ENCODE data around the gene PSMB1.
"Not testable (repeated sequence)": the region's sequence is repeated elsewhere in the genome, so short reads cannot be mapped to it uniquely, and the experiment has no call there.

PSMB1 gene

GRCh38 chr6:170502733-170503413 lies 50.2 kb downstream of the PSMB1 start:
- DNase-seq (ENCODE audit: low spot score), result not testable (repeated sequence)

DNA sequence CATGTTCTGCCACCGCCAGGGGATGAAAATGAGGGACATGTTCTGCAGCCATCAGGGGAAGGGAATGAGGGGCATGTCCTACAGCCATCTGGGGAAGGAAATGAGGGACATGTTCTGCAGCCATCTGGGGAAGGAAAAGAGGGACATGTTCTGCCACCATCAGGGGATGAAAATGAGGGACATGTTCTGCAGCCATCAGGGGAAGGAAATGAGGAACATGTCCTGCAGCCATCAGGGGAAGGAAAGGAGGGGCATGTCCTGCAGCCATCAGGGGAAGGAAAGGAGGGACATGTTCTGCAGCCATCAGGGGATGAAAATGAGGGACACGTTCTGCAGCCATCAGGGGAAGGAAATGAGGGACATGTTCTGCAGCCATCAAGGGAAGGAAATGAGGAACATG lies 50.8 kb downstream of the PSMB1 start:
- DNase-seq (ENCODE audit: low spot score), result not testable (repeated sequence)

GRCh38 chr6:170500955-170501590 lies 52.0 kb downstream of the PSMB1 start:
- no peak for DNase-seq (ENCODE audit: low spot score)

DNA sequence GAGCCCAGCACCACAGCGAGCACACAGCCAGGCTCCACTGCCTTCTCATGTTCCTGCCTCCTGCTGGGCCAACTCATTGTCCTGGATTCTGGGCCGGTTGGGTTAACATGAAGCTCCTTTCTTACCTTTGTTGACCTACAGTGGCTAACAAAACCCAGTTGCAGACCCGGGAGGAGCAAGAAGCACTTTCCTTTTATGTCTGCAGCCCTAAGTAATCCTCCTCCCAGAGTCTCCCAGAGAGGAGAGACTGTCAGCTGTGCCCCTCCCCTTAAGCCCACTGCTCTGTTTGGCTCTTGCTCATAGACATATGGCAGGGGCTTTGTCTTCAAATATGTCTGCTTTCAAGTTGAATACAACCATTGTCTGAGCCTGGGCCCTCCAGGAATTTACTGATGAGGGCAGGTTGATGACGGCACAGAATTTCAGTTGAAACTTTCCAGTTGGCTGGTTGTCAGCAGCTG lies 55.2 kb downstream of the PSMB1 start:
- DNase-seq (ENCODE audit: low spot score), result peak; percentile 78

DNA sequence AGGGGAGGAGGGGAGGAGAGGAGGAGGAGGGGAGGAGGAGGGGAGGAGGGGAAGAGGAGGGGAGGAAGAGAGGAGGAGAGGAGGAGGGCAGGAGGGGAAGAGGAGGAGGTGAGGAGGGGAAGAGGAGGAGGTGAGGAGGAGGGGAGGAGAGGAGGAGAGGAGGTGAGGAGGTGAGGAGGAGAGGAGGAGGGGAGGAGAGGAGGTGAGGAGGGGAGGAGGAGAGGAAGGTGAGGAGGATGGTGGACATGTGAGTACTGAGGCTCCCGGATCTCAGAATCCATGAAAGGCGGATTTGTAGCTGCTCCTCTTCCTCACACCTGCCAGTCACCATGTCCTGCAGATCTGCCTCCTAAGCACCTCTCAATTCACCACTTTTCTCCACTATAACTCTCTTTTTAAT lies 59.8 kb downstream of the PSMB1 start:
- DNase-seq (ENCODE audit: low spot score), result no peak

GRCh38 chr6:170490259-170490658 lies 62.8 kb downstream of the PSMB1 start:
- no peak for DNase-seq (ENCODE audit: low spot score)

DNA sequence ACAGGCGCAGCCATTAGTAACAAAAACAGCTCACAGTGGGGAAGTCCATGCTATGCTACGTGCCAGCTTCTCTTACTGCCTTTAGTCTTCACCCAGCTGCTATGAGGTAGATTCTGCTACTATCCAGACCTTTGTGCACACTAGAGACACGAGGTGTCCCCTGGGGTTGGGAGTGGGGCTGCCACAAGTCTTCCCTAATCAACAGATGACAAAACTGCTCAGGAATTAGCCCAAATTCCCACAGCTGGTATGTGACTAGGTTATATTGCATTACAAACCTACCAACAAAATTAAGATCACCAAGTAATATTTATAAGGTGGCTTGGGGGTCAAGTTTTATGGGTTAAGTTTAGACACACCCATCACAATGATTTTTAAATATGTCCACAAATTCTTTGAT lies 63.3 kb downstream of the PSMB1 start:
- DNase-seq (ENCODE audit: low spot score), result no peak

- DNase-seq (ENCODE audit: low spot score), result no peak
These were observed 65.3 kb downstream of the PSMB1 start for GRCh38 chr6:170487707-170488329.

GRCh38 chr6:170485159-170485558 lies 67.9 kb downstream of the PSMB1 start:
- DNase-seq (ENCODE audit: low spot score), result no peak
